Brain microvascular endothelial cell (primary cell): Measurements from ENCODE around the gene S100B.

Source experiments
- DNase-seq: peaks from one replicate; pipeline ENCODE4 v3.0.0-alpha.2; 2020
- H3K27ac ChIP-seq: fragments of 250-450 bp; sonication (Bioruptor Pico); 2 replicates; pipeline ENCODE4 v1.5.1; 2020; ENCODE audit warnings: mild to moderate bottlenecking, moderate library complexity
- H3K27me3 ChIP-seq: fragments of 250-450 bp; sonication (Bioruptor Pico); replicated peaks from 2 replicates; pipeline ENCODE4 v1.5.1; 2020; ENCODE audit warnings: mild to moderate bottlenecking
- H3K36me3 ChIP-seq: fragments of 250-450 bp; sonication (Bioruptor Pico); replicated peaks from 2 replicates; pipeline ENCODE4 v1.5.1; 2020; ENCODE audit warnings: mild to moderate bottlenecking
- H3K4me3 ChIP-seq: 2 replicates; pipeline ENCODE4 v1.5.1; 2011; ENCODE audit warnings: low read depth, mild to moderate bottlenecking, control low read depth, low read length, moderate library complexity
- CTCF ChIP-seq: IDR thresholded peaks from 2 replicates; pipeline ENCODE4 v1.5.1; 2011; ENCODE audit warnings: low read depth, mild to moderate bottlenecking, moderate library complexity, low read length, control low read depth, inconsistent platforms; ENCODE audit errors: missing control alignments
- in situ Hi-C: cut with HindIII; loops from 2 replicates; pipeline ENCODE4 v1.10.0; 2017; ENCODE audit warnings: low sequenced_read_pairs, low pct_ligation_motif_present

S100B gene

GRCh38 chr21:46610018-46610701, 5.3 kb upstream of the S100B start:
- Histone ChIP-seq H3K4me3 (no peak overlapping the region), H3K27me3 (no peaks in the 10 kb centered on the region), H3K27ac (no peak overlapping the region), H3K36me3 (no peaks in the 10 kb centered on the region)
- in situ Hi-C loops, result no loop called here
- TF ChIP-seq CTCF, result no peak
- no peak for DNase-seq

GRCh38 chr21:46608672-46609111, 3.8 kb upstream of the S100B start:
- Histone ChIP-seq H3K27me3 (no peaks in the 10 kb centered on the region), H3K36me3 (no peaks in the 10 kb centered on the region), H3K27ac (no peak overlapping the region), H3K4me3 (no peak overlapping the region)
- no peak for TF ChIP-seq CTCF
- in situ Hi-C loops, result no loop called here
- no peak for DNase-seq

GRCh38 chr21:46607636-46608035, 2.8 kb upstream of the S100B start:
- Histone ChIP-seq H3K27me3 (no peaks in the 10 kb centered on the region), H3K4me3 (no peak overlapping the region), H3K36me3 (no peaks in the 10 kb centered on the region), H3K27ac (no peak overlapping the region)
- no peak for DNase-seq
- TF ChIP-seq CTCF, result no peak
- in situ Hi-C loops, result no loop called here

GRCh38 chr21:46606427-46606813, 1.5 kb upstream of the S100B start:
- H3K4me3 ChIP-seq, result no peak overlapping the region

GRCh38 chr21:46605767-46606426, 1.0 kb upstream of the S100B start:
- H3K4me3 ChIP-seq, result no peak overlapping the region
- no peaks in the 10 kb centered on the region for H3K36me3 ChIP-seq
- TF ChIP-seq CTCF, result no peak
- in situ Hi-C loops, result no loop called here
- no peak for DNase-seq
- no peaks in the 10 kb centered on the region for H3K27me3 ChIP-seq
- H3K27ac ChIP-seq, result no peak overlapping the region

More at GRCh38 chr21:46606427-46606813, 1.5 kb upstream of the S100B start:
- Histone ChIP-seq H3K36me3 (no peaks in the 10 kb centered on the region), H3K27me3 (no peaks in the 10 kb centered on the region), H3K27ac (no peak overlapping the region)
- TF ChIP-seq CTCF, result no peak
- in situ Hi-C loops, result no loop called here
- DNase-seq, result no peak
